Measurements from ENCODE around the gene RANBP3L.

The RANBP3L gene

GRCh38 chr5:36270876-36271575, 30.7 kb downstream of the RANBP3L start:
- DNase-seq (ENCODE audit: extremely low read depth, low read depth), result no peak
- no peak for TF ChIP-seq CTCF (IDR thresholded peaks at IDR 0.05; ENCODE audit: low read depth, low read length, missing control alignments)
- no peak overlapping the region for H3K4me3 ChIP-seq (replicated peaks; ENCODE audit: low read depth, low read length)

GRCh38 chr5:36270175-36270574, 31.5 kb downstream of the RANBP3L start:
- DNase-seq (ENCODE audit: extremely low read depth, low read depth), result no peak

GRCh38 chr5:36269478-36269877, 32.2 kb downstream of the RANBP3L start:
- no peak overlapping the region for H3K4me3 ChIP-seq (replicated peaks; ENCODE audit: low read depth, low read length)
- no peak for TF ChIP-seq CTCF (IDR thresholded peaks at IDR 0.05; ENCODE audit: low read depth, low read length, missing control alignments)
- no peak for DNase-seq (ENCODE audit: extremely low read depth, low read depth)

More at GRCh38 chr5:36270175-36270574, 31.5 kb downstream of the RANBP3L start:
- no peak for TF ChIP-seq CTCF (IDR thresholded peaks at IDR 0.05; ENCODE audit: low read depth, low read length, missing control alignments)
- no peak overlapping the region for H3K4me3 ChIP-seq (replicated peaks; ENCODE audit: low read depth, low read length)

- no peak overlapping the region for H3K4me3 ChIP-seq (replicated peaks; ENCODE audit: low read depth, low read length)
- no peak for DNase-seq (ENCODE audit: extremely low read depth, low read depth)
- no peak for TF ChIP-seq CTCF (IDR thresholded peaks at IDR 0.05; ENCODE audit: low read depth, low read length, missing control alignments)
Observed at GRCh38 chr5:36267905-36268304, 33.8 kb downstream of the RANBP3L start.

- H3K4me3 ChIP-seq (replicated peaks; ENCODE audit: low read depth, low read length), result no peak overlapping the region
- no peak for DNase-seq (ENCODE audit: extremely low read depth, low read depth)
- no peak for TF ChIP-seq CTCF (IDR thresholded peaks at IDR 0.05; ENCODE audit: low read depth, low read length, missing control alignments)
Observed at GRCh38 chr5:36264202-36264760, 37.4 kb downstream of the RANBP3L start.

DNA sequence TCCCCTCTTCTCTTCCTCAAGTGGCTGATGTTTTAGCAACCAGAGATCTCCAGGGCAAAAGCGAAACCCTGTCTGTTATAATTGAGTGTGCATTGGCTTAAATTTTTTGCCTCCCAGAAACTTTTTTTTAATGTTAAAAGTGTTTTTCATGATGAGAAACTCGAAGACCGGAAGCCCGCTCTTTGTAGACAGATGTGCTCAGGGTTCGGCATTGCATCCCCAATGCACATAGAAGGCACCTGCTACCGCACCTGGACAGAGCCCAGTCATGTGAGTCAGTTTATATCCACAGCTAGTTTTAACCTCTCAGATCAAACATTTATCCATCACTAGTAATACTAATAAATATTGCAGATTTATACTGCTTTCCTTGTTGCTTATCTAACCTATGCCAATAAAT, 40.5 kb downstream of the RANBP3L start:
- DNase-seq (ENCODE audit: extremely low read depth, low read depth), result no peak
- no peak overlapping the region for H3K4me3 ChIP-seq (replicated peaks; ENCODE audit: low read depth, low read length)
- no peak for TF ChIP-seq CTCF (IDR thresholded peaks at IDR 0.05; ENCODE audit: low read depth, low read length, missing control alignments)
